HG03159 (cell line): ENCODE measurements around the gene WNT3A.

Source experiments
- ATAC-seq: cut with Tn5 transposase; IDR thresholded peaks from one replicate; pipeline ENCODE4 v1.9.1; 2021; ENCODE audit warnings: mild to moderate bottlenecking, moderate library complexity; ENCODE audit not compliant: unreplicated experiment

WNT3A gene

DNA sequence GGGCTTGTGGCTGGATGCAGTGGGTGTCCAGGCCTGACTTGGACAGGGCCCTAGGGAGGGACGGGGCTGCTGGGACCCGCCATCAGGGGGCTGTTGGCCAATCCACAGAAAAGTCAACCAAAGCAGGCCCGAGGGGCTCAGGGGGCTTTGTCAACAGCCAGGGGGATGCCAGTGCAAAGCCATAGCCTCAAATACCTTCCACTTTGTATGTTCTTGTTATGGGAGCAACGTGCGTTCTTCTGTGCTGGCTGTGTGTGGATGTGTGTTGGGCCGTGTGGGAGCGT lies 40.3 kb downstream of the WNT3A start:
- no peak for ATAC-seq

DNA sequence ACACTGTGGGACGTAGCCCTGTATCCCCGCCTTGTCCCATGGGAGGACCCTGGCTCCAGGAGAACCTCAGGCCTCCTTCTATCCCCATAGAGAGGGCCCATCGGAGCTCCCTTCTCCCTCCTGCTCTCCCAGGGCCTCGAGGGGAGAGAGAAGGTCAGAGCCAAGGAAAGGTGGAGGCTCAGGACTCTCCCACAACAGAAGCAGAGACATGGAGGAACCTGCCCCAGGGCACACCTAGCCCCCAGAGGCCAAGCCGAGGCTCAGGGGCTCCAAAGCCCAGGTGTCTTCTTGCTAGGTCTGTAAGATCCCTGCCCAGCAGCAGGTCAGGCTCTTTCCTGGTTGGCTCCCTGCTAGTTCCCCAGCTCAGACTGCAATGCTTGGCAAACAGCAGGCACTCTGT lies 41.3 kb downstream of the WNT3A start:
- no peak for ATAC-seq

DNA sequence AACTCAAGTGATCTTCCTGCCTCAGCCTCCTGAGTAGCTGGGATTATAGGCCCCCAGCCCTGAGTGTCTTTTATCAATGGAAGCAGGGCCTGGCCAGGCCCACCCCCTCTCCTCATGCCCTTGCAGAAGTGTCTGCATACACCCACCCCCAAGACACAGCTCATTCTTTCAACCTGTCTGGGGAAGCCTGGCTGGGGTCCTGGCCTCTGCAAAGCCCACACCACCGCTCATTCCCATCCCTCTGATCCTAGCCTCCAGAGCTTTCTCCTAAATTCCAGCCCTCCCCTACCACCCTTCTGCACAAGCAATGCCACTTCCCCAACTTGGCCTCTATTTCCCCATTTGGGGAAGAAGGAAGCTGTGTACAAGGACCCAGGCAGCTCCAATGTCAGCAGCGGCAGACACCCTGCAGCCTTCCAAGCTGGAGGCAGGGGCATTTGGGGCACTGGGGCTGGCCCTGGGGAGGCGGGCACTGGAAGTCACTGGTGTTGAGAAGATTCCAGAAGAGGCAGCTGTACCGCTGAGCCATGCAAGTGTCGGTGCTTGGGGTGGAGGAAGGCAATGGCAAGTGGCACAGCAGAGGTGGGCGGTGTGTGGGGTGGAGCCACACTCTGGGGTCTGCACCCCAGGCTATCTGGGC lies 42.0 kb downstream of the WNT3A start:
- ATAC-seq = no peak

DNA sequence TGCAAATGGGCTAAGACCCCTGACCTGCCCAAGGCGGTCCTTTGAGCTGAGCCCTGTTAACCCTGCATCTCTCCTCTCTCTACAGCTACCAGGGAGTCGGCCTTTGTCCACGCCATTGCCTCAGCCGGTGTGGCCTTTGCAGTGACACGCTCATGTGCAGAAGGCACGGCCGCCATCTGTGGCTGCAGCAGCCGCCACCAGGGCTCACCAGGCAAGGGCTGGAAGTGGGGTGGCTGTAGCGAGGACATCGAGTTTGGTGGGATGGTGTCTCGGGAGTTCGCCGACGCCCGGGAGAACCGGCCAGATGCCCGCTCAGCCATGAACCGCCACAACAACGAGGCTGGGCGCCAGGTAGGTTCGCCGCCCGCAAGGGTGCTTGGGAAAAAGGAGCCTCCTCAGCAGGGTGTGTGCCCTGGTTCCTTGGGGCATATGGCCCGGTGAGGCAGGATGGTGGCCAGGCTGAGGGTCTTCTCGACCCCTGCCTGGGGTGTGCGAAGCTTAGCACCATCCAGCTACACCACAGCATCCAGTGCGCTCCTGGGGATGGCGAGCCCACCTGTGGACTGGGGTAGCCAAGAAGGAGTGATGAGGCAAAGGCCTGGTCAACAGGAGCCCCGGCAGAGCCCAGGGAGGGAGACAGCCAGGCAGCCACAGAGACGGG lies 43.9 kb downstream of the WNT3A start:
- ATAC-seq = no peak

DNA sequence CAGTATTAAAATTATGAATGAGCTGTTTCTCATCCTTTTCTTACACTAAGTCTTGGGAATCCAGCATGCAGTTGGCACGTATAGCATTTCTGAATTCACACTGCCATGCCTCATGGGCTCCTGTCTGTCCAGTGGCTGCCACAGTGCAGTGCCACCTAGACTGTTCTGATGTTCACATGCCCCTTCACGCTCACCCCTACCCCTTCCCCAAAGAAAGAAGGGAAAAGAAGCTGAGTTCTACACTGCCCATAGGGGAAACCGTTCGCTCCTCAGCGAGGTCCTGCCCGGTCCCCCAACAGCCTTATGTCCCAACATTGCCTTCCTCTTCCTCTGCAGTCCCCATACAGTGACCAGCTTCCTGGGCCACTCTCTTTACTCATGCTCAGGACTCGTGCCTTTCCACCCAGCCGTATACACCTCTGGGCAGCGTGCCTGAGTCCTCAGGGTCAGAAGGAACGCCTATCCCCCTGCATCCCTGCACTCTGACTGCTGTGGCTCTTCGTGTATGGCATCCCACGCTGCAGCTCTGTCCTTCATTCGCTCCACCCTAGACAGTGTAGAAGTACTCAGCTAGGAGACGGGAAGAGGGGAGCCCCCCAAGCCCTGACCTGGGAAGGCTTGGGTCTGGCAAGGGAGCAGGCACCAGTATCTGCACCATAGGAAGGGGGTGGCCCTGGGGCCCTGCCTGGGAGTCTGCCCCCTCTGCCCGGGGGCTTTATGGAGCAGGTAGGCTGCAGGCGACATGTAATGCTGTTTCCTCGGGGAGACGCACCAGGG lies 51.6 kb downstream of the WNT3A start:
- ATAC-seq = no peak

DNA sequence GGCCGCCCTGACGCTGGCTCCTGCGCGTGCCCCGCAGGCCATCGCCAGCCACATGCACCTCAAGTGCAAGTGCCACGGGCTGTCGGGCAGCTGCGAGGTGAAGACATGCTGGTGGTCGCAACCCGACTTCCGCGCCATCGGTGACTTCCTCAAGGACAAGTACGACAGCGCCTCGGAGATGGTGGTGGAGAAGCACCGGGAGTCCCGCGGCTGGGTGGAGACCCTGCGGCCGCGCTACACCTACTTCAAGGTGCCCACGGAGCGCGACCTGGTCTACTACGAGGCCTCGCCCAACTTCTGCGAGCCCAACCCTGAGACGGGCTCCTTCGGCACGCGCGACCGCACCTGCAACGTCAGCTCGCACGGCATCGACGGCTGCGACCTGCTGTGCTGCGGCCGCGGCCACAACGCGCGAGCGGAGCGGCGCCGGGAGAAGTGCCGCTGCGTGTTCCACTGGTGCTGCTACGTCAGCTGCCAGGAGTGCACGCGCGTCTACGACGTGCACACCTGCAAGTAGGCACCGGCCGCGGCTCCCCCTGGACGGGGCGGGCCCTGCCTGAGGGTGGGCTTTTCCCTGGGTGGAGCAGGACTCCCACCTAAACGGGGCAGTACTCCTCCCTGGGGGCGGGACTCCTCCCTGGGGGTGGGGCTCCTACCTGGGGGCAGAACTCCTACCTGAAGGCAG lies 52.3 kb downstream of the WNT3A start:
- ATAC-seq = no peak

DNA sequence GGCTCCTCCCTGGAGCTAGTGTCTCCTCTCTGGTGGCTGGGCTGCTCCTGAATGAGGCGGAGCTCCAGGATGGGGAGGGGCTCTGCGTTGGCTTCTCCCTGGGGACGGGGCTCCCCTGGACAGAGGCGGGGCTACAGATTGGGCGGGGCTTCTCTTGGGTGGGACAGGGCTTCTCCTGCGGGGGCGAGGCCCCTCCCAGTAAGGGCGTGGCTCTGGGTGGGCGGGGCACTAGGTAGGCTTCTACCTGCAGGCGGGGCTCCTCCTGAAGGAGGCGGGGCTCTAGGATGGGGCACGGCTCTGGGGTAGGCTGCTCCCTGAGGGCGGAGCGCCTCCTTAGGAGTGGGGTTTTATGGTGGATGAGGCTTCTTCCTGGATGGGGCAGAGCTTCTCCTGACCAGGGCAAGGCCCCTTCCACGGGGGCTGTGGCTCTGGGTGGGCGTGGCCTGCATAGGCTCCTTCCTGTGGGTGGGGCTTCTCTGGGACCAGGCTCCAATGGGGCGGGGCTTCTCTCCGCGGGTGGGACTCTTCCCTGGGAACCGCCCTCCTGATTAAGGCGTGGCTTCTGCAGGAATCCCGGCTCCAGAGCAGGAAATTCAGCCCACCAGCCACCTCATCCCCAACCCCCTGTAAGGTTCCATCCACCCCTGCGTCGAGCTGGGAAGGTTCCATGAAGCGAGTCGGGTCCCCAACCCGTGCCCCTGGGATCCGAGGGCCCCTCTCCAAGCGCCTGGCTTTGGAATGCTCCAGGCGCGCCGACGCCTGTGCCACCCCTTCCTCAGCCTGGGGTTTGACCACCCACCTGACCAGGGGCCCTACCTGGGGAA lies 53.0 kb downstream of the WNT3A start:
- no peak for ATAC-seq

DNA sequence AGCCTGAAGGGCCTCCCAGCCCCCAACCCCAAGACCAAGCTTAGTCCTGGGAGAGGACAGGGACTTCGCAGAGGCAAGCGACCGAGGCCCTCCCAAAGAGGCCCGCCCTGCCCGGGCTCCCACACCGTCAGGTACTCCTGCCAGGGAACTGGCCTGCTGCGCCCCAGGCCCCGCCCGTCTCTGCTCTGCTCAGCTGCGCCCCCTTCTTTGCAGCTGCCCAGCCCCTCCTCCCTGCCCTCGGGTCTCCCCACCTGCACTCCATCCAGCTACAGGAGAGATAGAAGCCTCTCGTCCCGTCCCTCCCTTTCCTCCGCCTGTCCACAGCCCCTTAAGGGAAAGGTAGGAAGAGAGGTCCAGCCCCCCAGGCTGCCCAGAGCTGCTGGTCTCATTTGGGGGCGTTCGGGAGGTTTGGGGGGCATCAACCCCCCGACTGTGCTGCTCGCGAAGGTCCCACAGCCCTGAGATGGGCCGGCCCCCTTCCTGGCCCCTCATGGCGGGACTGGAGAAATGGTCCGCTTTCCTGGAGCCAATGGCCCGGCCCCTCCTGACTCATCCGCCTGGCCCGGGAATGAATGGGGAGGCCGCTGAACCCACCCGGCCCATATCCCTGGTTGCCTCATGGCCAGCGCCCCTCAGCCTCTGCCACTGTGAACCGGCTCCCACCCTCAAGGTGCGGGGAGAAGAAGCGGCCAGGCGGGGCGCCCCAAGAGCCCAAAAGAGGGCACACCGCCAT lies 53.8 kb downstream of the WNT3A start:
- no peak for ATAC-seq

DNA sequence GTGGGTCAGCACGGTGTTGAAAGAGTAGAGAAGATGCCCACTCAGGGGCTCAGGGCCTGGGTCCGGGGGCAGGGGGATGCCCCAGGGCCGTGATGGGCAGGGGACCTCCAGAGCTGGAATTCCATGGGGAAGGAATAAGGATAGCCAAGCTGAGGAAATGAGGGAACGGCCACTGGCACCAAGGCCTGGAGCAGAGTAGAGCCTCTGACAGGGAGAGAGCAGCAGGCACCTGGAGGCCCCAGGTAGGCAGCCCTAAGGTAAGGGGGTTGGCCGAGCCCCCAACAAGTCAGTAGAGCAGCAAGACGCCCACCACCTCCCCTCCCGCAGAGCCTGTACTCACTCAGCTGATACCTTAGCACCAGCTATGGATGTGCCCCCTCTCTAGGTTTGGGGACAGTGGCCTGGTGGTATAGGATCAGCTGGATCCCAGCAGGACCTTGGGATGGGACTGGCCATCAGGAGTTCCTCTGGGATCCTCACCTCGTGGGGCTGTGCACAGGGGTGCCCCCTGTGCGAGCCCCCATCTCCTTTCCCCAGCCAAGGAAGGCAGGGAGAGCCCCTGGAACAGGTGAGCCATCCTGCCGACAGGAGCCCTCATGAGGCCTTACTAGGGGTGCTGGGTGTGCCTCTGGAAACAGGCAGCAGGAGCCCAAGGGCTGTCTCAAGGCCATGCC lies 54.8 kb downstream of the WNT3A start:
- no peak for ATAC-seq

DNA sequence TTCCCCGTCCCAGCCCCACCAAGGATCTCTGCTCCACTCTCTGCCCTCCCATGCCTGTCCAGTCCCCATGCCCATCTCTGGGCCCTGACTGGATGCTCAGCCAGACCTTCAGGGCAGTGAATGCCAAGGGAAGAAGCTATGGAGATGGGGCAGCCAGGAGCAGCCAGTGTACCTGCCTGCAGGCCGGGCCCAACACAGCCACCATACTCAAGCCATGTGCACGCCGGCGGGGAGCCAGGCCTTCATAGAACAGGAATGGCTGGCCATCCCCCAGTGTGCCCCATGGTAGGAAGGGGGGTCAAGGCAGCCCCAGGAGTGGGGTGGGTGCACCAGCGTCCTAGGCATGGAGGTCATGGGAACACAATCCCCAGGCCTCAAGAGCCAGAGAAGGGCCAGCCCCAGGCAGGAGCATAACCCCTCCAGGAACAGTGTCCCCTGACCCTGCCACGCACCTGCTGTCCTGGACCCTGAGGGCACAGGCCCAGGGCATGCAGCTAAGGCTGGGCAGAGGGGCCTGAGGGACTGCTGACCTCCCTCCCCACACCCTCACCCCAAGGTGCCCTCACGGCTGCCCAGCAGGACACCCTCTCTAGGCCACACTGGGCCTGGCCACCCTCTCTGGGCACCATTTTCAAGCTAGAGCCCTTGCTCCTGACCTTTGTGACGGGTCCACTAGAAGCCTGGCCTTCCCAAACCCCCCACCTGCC lies 55.4 kb downstream of the WNT3A start:
- no peak for ATAC-seq

DNA sequence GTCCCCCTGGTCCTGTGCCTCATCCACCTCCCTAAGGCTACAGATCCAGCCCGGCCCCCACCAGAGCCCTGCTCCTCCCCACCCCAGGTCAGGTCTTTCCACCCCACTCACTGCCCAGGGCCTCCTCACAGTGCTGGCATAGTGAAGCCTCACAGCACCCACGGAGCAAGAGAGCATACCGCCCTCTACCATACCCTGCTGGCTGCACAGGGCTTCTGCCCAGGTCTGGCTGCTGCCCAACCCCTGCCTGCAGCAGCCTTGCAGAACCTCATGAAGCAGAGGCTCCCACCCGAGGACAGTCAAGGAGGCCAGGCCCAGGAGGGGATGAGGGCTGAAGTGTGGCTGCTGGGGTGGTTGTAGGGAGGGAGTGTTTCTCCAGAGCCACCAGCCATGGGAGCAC lies 56.0 kb downstream of the WNT3A start:
- ATAC-seq = no peak

DNA sequence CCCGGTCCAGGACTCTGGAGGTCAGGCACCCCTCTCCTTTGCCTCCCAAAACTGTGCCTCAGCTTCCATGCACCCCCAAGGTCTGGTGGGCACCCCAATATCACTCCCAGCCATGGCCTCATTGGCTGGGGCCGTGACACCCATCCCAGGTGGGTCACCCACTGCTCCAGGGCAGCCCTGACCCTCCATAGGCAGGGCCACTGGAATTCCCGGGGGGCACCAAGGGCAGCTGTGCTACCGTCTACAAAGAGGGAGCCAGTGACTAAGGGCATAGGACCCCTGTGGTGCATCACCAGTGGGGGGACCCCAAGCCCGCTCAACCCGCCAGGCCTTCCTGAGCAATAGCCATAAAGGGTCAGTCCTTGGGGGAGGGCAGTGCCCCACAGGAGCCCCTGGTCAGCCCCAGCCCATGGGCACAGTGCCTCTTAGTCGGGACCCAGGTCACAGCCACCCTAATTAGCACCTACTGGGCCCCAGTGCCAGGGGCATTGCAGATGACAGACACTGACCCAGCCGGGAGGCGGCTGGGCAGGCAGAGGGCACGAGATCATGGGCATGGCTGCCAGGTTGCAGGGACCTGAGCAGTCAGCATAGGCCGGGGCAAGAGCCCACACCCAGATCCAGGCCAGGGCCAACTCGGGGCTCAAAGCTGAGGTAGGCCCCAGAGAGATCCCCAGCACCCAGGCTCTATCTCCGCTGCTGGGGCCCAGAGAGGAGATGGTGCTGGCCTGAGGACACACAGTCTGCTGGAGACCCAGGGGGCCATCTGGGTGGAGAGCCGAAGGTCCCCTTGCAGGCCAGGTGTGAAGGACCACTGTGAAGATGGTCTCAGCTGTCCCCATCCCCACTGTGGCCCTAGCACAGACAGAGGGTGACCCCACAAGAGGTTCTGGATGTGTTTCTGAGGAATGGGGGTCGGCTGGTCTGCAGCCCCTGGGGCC lies 56.7 kb downstream of the WNT3A start:
- no peak for ATAC-seq

DNA sequence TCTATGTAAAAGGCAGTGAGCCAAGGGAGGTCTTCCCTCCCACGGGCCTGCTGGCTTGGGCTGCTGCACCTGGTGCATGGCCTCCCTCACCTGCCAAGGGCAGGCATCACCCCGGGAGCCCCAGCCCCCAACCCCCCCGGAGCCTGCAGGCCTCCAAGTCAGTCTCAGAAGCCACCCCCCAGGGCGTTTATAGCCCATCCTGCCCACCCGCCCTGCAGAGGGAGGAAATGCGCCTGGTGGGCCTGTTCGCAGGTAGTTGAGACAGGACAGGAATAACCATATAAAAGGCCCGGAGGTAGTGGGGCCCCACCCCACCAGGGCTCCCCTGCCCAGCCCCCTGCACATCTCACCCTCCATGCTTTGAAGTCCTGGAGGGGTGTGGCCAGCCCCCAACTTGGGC lies 57.5 kb downstream of the WNT3A start:
- ATAC-seq = no peak

DNA sequence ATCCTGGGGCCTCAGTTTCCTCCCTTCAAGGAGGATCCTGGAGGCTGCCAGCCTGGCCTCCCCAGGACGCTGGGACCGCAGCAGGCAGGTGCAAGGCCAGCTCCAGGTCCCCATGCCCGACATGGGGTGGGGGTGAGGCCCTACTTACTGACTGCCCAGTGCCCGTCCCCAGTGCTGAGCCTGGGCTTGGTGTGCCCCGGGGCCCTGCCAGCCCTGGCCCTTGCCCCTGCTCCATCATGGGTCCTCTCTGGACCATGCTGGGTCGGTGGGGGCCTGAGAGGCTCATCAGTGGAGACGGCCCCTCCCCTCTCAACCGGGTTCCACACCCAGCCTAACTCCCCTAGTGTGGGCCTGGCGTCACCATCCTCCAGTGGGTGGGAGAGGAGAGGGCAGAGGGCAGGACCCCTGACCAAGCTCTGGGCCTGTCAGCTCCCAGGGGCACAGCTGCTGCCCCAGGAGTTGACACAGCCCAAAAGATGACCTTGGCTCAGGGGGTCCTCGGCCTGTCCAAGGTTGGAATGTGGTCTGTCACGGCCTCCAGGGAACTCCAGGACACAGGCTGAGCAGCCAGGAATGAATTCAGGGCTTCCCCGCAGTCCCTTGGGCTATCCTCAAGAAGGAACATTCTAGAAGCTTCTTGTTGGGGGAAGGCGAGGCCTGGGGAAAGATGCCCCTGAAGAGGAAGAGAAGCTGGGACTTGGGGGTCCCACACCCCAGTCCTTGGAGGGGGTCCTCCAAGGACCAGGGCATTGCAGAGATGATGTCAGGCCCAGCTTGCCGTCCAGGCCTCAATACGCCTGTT lies 58.1 kb downstream of the WNT3A start:
- no peak for ATAC-seq

DNA sequence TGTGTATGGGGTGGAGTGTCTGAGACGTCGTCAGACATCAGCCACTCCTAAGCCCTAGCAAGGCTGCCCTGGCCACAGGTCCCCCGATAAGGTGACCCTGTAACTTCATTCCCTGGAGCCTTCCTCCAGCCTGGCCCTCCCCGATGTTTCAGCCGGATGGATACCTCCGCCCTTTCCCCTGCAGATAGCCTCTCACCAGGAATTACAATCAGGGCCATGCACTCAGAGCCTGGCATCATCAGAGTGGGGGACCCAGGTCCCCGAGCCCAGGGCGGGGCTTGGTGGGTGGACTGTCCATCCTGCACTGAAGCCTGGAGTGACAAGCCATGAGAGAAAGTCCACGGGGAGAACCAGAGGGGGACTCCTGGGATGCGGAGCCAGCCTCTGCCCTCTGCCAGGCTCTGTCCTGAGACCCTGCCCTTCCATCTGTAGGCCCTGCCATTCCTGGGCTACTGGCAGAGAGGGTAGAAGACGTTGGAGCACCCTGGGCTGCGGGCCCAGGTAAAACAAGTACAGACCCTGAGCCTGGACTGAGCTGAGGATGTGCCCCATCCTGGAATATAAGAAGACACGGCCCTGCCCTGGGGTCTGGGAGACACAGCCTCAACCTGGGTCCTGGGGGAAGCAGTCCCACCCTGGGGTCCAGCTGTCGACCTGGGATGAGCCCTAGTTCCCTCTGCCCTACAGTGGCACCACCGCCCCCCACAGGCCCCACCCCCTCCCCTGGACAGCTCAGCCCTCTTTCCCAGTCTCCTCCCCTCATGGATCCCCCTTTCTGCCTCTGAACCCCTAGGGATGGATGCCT lies 58.9 kb downstream of the WNT3A start:
- ATAC-seq = no peak

DNA sequence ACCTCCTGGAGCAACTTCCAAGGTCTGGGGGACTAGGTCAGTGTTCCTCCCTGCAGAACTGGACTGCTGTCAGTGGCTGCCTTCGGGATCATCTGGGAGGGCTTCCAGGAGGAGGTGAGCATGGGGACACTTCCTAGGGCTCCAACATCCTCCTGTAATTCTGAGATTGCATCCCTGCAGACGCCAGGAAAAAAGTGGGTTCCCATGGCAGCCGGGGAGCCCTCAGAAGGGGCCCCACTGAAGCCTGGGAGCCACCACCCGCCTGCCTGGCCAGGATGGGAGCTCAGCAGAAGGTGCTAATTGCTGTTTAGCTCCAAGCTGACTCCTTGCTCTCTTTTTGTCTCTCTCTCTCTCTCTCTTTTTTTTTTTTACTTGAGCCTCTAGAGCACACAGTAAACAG lies 59.6 kb downstream of the WNT3A start:
- no peak for ATAC-seq
